ENCODE results near the gene GGACT.
"Not testable (repeated sequence)": the region's sequence is repeated elsewhere in the genome, so short reads cannot be mapped to it uniquely, and the experiment has no call there.

Gene GGACT

DNA sequence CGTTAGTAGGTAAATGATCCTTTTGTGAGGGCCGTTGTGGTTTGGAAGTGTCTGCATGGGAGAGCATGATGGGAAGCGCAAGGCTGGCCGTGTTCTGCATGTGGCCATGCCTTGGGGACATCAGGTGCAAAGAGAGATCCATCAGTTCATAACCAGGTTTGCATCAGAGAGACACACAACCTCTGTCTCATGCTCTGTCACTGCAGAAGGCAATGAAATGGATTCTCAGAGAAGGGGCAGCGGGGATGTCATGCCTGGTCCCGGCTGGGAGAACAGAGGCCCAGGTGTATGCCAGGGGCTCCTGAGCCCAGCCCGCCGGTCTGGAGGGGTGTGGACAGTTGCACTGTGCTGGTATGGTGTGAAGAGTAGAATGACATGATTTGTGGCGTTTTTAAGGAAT lies 60.2 kb downstream of the GGACT start:
- no peak for FAIRE-seq

DNA sequence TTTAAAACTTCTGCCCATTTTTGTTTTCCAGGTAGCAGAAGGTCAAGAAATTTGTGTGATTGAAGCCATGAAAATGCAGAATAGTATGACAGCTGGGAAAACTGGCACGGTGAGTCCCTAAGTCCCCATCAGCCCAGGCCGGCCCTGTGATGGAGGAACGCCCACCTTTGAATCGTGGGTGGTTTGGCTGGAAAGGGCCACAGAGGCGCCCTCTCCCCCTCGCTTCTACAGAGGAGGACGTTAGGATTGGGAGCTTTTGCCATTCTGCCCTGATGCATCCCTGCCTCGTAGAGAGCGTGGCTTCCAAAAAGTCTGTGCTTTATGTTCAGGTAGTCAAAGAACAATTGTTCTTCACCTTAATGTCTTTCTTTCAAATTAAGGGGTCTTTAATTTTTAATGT lies 60.9 kb downstream of the GGACT start:
- FAIRE-seq = no peak

DNA sequence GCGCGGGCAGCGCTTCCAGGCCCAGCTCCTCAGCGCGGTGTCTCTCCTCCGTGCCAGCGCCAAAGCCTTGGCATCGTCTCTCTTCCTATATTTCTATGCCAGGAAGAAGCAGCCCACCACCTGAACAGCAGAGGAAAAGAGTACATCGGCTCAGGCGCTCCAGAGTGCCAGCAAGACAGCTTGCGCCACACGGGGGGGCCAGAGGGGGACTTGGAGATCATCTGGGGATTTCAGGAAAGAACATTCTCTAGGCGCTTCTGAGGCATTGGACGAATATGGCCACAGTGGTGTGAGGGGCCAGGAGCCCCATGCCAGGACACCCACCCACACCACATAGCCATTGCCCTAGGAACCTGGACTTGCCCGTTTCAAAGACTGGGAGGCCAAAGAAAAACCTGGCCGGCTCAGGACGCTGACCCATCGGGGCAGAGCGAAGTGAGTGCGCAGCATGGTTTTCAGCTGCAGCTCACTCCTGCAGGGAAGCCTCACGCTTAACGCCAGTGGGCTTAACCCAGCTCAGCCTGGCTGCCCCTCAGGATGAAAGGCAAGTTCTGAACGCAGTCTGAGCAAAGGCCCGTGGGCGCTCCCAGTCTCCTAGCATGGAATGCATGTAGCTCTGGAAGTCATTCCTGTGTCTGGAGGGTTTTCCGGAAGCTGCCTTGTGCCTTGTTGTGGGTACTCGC lies 62.1 kb downstream of the GGACT start:
- no peak for FAIRE-seq

DNA sequence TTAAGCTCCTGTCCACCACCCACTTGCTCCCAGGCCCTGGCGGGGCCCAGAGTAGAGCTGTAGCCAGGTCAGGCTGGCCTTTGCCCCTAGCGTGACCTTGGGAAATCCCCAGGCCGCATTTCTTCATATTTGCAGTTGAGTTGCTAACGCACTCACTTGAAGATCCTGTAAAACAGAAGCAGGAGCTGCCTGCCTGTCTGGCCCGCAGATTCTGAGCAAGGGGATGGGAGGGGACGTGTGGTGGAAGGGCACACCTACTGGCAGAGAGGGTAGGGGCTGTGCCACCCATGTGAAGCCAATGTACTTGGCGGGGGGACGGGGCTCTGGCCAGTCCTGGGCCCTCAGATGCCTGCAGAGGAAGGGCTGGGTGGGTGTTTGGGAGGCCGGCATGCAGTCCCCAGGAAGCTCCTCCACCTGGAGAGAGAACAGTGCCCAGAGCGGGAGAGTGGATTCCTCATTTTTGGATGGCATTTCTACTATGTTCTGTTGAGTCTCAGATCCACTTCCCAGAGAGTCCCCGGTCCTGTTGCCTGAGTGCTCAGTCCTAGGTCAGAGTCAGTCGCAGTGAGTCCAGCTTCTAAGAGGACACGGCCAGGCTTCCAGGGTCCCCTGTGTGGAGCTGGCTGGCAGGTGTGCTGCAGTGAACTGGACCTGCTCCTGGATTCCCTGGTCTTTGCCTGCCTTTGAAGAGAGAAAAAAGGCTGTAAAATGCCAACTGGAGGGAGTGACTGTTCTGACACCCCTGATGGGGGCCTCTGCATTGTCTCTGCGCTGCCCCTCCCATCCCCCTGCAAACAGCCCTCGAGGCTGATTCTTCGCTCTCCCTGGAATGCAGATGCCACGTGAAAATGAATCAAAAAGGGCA lies 62.9 kb downstream of the GGACT start:
- no peak for FAIRE-seq

DNA sequence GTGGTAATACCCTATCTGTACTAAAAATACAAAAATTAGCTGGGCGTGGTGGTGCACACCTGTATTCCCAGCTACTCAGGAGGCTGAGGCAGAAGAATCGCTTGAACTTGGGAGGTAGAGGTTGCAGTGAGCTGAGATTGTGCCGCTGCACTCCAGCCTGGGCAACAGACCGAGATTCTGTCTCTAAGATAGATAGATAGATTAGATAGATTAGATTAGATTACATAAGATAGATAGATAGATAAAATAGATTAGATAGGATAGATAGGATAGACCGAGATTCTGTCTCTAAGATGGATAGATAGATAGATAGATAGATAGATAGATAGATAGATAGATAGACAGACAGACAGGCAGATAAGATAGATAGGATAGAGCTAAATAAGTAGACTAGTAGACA lies 63.9 kb downstream of the GGACT start:
- not testable (repeated sequence) for FAIRE-seq

DNA sequence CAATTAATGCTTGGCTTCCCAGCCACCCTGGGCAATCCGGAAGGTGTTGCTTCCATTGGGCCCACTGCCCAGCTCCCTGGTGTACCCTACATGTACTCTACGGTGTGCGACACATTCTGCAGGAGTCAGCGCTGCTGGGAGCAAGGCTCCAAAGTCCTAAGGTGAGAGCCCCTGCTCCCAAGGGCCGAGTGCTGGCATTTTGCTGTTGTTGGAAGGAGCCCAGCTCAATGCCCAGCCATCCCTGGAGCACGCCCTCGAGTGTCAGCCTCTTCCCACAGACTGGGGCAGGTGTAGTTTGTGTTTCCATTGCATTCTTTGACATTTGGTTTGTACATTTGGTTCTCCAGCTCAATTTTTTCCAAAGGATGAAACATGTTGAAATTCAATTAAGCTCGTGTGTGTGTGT lies 64.6 kb downstream of the GGACT start:
- no peak for FAIRE-seq

DNA sequence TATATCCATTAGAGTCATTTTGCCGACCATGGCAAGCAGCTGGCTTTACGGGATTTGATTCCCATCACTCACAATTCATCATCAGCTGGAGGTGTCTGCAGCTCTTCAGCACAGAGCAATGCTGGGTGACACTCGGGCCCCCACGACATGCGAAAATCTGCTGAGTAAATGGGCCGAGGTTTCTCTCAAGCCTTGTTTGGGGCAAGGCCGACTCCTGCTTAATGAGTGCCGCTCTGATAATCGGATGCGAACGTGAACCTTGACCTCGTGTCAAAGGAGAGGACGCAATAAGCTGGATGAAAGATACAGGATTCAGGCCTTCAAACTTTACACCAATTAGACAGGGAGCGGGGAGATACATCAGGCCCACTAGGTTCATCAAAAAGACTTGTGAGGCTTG lies 65.2 kb downstream of the GGACT start:
- FAIRE-seq = no peak

DNA sequence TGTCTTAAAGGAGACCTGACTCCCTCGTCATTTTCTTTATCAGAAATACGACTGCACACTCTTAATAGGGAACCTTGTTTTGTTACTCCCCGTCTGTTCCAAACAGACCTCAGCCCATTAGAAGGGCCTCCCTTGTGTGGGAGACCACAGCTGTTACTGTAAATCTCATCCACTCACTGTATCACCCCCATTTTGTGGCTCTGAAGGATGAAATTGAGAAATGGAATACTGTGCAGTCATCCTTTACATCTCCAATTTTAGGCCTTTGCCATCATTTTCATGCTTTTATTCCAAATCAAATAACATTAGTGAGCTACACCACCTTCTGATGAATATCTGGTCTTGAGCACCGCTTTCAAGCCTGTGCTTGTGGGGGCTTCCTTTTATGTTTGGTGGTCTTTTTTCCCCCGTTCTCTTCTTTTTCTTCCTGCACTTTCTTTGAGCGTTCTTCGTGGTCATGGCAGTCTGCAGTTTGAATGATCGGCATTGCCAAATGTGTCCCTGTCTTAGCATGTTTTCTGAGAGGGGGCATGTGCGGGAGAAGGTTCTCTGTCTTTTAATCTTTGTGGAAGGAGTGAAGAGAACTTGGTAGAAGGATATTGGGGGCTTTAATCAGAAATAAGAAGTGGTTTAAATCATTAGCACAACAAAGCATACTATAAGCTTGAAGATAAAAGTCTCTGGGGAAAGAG lies 65.8 kb downstream of the GGACT start:
- FAIRE-seq = no peak

DNA sequence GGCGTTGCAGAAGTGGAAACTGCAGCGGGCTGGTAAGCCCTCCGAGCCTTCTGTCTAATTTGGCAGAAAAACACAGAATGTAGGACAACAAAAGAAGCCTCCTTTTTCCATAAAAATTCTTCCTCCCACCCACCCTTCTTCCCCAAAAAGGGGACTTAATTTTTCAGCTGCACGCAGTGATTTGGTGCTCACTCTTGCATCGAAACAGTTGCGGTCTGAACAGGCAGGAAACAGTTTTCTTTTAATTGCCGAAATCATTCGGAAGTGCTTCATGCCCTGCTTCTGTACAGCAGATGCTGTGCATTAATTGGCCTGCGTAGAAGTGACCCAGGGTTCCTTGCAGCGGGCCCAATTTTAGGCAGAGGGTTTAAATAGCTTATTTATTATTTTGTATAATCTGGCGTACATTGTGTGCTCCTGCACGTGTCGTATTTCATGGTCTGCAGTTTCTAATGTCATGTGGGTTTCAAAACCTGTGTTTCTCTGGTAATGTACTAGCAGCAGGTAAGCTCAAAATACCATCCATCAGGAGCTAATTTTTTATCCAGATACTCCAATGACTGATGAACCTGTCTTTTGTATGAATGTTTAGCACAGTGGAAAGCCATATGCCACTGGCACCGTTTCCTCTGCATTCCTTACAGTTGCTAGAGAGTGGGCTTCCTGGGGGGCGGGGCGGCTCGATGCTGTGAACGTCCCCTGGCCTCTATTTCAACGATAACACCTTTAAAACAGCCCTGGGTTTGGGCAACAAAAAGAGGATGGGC lies 66.6 kb downstream of the GGACT start:
- no peak for FAIRE-seq

DNA sequence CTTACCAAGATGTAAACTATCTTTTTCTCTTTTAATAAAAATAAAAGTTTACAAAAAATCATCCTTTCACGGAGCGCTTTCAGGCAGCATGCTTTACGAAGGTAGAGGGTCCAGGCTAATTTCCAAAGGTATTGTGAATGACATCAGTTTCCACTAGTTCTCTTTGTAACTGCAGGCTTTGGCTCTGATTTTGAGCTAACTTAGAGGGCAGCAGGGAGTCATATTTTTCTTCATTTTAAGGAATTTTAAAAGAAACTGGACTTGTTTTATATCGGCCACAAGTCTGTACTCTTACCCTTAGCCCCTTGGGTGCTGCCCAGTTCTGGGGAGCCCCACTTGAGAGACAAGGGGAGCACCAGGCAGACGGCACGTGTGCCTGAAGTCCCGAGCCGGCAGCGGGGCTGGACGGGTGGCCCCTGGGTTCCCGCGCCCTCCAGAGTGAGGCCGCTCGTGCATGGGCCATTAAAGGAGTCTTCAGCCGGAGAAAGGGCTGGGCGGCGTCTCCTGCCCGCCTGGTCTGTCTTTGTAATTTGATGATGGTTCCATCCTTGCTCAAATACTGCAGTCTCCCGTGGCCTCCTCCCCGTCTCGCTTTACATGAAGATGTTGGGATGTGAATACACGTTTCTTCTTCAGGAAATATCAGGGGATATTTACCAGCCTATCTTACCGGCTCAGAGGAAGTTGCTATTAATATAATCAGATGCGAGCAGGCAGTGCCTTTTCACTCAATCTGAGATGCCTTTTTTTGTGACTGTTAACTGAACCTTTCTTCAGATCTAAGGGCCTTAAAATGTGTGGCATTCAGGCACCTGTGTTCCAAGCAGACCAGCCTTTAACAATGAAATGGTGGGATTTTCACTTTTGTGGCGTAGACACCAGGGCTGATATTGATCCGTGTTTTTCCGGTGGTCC lies 67.4 kb downstream of the GGACT start:
- no peak for FAIRE-seq

DNA sequence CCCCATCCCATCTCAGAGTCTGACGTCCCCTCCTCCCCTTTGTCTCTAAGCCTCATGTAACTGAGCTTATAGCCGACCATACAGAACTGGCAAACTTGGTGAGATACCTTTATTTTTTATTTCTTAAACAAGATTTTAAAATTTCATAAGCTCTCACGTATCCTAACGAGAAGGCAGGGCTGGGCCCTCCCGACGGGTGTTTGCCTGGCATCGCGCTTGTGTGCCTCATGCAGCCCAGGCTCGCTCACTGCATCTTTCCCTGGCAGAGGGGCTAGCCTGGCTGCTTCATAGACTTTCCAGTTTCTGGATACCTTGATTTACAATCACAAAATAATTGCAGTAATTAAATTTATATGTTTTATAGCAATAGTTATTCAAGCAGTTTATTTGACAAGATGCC lies 69.0 kb downstream of the GGACT start:
- FAIRE-seq = no peak

DNA sequence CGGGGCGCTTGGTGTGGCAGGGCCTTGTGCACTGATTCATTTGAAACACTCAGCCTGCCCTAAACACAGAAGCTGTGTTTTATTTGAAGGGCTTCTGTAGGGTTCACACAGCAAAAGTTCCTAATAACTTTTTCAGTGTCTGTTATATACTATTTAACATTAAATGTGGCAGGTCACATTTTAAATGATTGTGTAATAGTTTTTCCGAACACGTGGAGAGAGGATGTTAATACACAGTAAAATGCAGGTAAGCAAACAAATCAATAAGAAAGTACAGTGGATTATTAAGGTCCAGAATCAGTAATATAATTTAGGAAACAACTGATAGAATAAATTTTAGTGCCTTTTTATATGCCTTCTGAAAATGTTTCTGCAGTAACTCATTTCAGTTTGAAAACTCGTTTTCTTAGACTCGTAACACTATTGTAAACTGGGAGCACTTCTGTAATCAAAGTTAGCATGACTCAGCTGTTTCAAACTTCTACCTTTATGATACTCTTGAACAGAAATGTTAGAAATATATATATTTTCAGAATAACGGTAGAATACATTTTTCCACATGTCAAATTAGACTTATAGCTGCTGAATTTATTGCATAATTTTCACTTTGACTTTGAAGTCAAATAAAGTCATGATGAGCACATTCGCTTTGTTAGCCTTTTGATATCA lies 70.1 kb downstream of the GGACT start:
- no peak for FAIRE-seq

DNA sequence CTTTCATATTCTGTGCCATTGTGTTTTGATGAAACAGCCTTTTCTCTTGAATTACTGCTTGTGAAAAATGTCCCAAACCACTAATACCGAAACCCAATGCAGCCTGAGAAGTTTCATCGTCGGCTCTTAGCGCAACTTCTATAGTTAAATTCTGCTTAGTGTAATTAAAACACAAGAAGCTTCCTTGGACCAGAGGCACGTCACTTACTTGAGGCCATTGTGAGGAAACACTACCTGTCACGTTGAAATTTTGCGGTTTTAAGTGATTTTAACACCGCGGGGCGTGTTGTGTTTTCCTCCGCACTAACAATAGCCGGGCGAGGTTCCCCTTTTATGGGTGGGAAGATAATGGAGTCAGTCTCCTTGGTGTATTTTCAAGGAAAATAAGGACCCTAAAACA lies 70.9 kb downstream of the GGACT start:
- no peak for FAIRE-seq

DNA sequence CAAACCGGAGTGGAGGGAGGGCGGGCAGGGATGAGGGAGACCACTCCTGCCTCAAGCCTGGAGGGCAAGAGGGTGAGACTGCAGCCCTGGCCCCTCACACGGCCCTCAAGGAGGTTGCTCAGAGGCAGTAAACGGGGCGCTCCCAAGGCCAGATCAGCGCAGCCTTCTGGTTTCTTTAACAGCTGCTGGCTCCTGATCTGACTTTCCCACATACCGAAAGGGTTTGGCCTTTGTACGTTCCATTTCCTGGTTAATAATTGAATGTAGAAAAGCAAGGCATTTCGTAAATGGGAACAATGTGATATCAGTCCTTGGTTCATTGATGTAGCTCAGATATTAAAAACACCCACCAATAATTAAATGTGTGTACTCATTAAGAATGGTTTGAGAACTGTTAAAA lies 71.5 kb downstream of the GGACT start:
- no peak for FAIRE-seq

DNA sequence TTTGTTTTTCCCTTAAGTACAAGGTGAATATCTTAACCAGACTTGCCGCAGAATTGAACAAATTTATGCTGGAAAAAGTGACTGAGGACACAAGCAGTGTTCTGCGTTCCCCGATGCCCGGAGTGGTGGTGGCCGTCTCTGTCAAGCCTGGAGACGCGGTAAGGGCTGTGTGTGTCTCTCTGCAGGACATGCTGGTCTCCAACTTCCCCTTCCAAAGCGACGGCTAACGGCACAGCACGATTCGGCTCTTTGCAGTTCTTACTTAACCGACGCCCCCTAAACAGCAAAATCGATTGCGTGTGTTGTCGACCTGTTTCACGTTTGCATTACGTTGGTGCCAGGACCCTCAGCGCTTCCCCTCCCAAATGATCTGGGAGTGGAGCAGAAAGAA lies 73.2 kb downstream of the GGACT start:
- FAIRE-seq = no peak

DNA sequence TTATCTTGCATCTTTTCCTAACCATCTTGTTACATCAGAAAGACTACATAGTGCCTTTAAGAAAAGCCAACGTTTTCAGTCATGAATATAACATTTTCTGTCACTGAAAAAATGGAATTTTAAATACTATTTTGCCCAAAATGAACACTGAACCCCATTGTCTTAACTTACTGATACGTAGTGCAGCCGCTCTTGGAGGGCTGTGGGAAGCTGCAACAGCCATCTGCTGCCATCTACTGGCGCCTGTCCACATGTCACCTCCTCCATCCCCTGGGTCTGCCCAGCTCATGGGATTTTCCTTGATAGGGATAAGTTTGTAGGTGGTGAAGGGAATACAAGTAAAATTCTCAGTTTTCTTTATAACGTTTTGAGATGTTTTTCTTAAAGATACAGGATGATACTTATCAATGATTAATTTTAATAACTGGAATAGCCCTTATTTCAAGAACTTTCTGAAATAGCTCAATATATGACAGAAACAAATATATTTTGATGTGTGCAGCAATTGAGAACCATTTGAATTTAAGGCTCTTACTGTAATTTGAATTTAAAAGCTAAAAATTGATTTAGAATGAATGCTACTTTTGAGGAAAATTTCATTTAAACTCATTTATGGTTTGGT lies 73.7 kb downstream of the GGACT start:
- FAIRE-seq = peak; percentile 94

DNA sequence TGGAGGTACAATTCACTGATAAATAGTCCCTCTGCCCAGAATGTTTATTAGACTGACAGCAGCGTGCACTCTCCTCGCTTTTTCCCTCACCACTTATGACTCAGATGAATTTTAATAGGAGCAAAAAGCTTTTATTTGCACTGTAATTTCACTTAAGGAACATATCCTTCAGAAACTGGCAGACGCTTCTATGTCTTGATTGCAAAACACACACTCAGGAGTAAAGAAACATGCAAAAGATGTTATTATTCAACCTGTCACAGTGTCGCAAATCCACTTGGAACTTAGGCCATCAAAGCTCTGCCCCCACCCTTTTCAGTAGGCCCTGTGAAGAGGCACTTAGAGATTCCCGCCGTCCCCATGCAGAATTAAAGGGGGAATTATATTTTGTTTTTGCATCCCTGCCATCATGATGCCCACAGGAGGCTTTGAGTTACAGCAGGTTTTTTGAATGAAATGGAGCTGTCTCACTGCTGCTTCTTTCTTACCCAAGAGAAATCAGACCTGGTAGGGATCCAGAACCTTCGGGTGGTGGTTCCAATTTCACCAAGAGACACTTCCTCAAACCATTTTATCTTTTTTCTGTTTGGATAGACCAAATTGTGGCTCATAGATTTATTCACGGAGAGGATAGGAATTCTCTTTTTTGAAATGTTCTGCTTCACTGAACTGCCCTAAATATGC lies 74.5 kb downstream of the GGACT start:
- FAIRE-seq = no peak

DNA sequence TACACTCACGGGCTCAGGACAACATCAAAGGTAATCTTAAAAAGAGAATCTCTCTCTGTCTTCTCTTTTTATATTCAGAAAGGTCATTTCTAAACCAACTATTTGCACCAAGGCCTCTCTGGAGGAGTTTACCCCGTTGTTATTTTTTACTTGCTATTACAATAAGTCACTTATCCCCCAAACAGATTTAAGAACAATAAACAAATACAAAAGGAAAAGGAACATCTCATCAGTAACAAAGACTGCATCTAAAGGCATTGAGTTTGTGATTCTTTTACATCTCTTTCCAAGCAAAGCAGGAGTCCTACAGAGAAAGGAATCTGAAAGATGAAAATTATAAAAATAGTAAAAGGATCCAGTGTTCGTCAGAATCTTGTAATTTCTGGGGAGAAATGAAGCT lies 75.4 kb downstream of the GGACT start:
- peak; percentile 22 for FAIRE-seq

DNA sequence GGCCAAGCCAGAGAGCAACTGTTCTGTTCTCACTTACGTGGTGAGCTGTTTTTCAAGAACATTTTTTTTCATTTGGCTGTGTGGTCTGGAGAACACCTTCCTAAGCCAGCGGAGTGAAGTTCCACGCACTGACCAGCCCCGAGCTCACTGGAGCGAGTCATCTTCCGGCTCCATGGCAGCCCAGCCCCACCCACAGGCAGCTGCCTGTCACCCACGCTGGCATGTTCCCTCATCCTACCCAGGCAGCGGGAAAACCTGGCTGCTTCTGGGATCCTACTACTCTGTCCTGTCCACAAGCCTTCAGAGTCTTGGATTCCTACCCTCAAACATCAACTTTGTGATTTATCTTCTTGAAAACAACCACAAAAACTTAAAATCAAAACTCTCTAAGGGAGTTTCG lies 76.2 kb downstream of the GGACT start:
- no peak for FAIRE-seq

DNA sequence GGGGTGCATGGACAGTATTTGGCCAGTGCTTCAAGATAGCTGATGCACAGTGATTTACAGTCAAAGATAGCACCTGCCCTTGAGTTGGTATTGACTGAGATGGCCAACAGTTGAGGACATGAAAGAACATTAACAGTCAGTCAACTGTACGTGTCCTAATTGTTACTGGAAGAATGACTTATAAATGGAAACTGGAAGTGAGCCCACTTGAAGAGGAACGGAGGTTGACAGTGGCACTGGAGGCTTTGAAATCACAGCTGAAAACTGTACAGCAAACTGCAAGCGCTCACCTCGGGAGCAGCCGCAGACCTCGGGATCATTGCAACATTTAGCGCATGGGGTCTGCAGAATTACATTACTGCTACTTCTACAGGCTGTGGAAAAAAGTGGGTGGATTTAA lies 77.1 kb downstream of the GGACT start:
- FAIRE-seq = no peak

All from TTC549 (cell line).